IMR-90 (cell line): Measurements from ENCODE around the gene CFL2. TPM values are rescaled to one million over a fixed set of nuclear protein-coding genes. Genes with fewer than 3 reads are reported as not detected.

Source experiments
- ATAC-seq: fragments of 200-7000 bp; cut with Tn5 transposase; 2 replicates; pipeline ENCODE4 v1.9.1; 2020; ENCODE audit warnings: low read depth, mild to moderate bottlenecking, moderate library complexity
- BruUV-seq: library from RNA; stranded (reverse); fragments of 400-500 nt; replicated peaks from 2 replicates; lab custom pipeline; 2021; lab: Mats Ljungman, UMichigan
- CTCF ChIA-PET: fragments of 300-600 bp; formaldehyde crosslinking; extraction: SDS; loops from one replicate; lab custom pipeline; 2021; ENCODE audit warnings: antibody characterized with exemption; lab: Yijun Ruan, JAX
- POLR2A ChIA-PET: fragments of 300-600 bp; sonication (Branson Sonifier 250); formaldehyde crosslinking; loops from one replicate; lab custom pipeline; 2022; ENCODE audit warnings: antibody characterized with exemption; ENCODE audit not compliant: unreplicated experiment; lab: Charles Lee
- DNase-seq: peaks from one replicate; pipeline ENCODE4 v3.0.0; 2013
- H2AFZ ChIP-seq: replicated peaks from 2 replicates; pipeline ENCODE3; 2013; ENCODE audit warnings: low read length, mild to moderate bottlenecking; ENCODE audit not compliant: poor library complexity
- H2AK5ac ChIP-seq: 2 replicates; pipeline ENCODE4 v1.6.1; 2013; ENCODE audit warnings: low read depth, low read length, inconsistent platforms
- H2AK9ac ChIP-seq: replicated peaks from 2 replicates; pipeline ENCODE3; 2013; ENCODE audit warnings: mild to moderate bottlenecking, low read depth, low read length, moderate library complexity; ENCODE audit not compliant: poor library complexity
- H2BK120ac ChIP-seq: 2 replicates; pipeline ENCODE4 v1.6.1; 2013; ENCODE audit warnings: low read depth, low read length, inconsistent platforms
- H2BK15ac ChIP-seq: 3 replicates; pipeline ENCODE4 v1.6.1; 2013; ENCODE audit warnings: low read depth, low read length, inconsistent platforms
- H2BK20ac ChIP-seq: 2 replicates; pipeline ENCODE4 v1.6.1; 2013; ENCODE audit warnings: low read depth, mild to moderate bottlenecking, inconsistent platforms, low read length, moderate library complexity
- H2BK5ac ChIP-seq: 2 replicates; pipeline ENCODE4 v1.6.1; 2013; ENCODE audit warnings: mild to moderate bottlenecking, low read depth, low read length, inconsistent platforms; ENCODE audit not compliant: poor library complexity, severe bottlenecking
- H3K14ac ChIP-seq: replicated peaks from 2 replicates; pipeline ENCODE4 v1.6.1; 2013; ENCODE audit warnings: low read depth, low read length, inconsistent platforms
- H3K18ac ChIP-seq: 2 replicates; pipeline ENCODE4 v1.6.1; 2013; ENCODE audit warnings: low read depth, low read length, control low read depth
- H3K23ac ChIP-seq: 2 replicates; pipeline ENCODE4 v1.6.1; 2013; ENCODE audit warnings: low read depth, low read length, inconsistent platforms
- H3K27ac ChIP-seq: 2 replicates; pipeline ENCODE4 v1.5.1; 2013; ENCODE audit warnings: mild to moderate bottlenecking, control low read depth, low read length; ENCODE audit not compliant: insufficient read depth
- H3K27me3 ChIP-seq: 2 replicates; pipeline ENCODE4 v1.6.1; 2013; ENCODE audit warnings: low read length; ENCODE audit not compliant: control insufficient read depth, insufficient read depth
- H3K36me3 ChIP-seq: 2 replicates; pipeline ENCODE4 v1.6.1; 2013; ENCODE audit warnings: low read length, mixed read lengths; ENCODE audit not compliant: control insufficient read depth, insufficient read depth
- H3K4ac ChIP-seq: 2 replicates; pipeline ENCODE4 v1.6.1; 2013; ENCODE audit warnings: low read depth, low read length, inconsistent platforms
- H3K4me1 ChIP-seq: 2 replicates; pipeline ENCODE4 v1.6.1; 2013; ENCODE audit warnings: low read length, mixed read lengths; ENCODE audit not compliant: control insufficient read depth, insufficient read depth
- H3K4me2 ChIP-seq: 2 replicates; pipeline ENCODE4 v1.6.1; 2013; ENCODE audit warnings: low read depth, mild to moderate bottlenecking, control low read depth, low read length, moderate library complexity
- H3K4me3 ChIP-seq: 2 replicates; pipeline ENCODE4 v1.5.1; 2013; ENCODE audit warnings: low read depth, mild to moderate bottlenecking, control low read depth, low read length, moderate library complexity; ENCODE audit not compliant: insufficient read depth
- H3K56ac ChIP-seq: 2 replicates; pipeline ENCODE4 v1.6.1; 2013; ENCODE audit warnings: low read length, inconsistent platforms; ENCODE audit not compliant: insufficient read depth; ENCODE audit errors: extremely low read depth
- H3K79me1 ChIP-seq, 2 experiments: 2 replicates each; pipeline ENCODE4 v1.6.1; 2013; ENCODE audit warnings: low read length in 2 of 2, inconsistent platforms in 1 of 2, low read depth in 1 of 2
- H3K9ac ChIP-seq: 2 replicates; pipeline ENCODE4 v1.6.1; 2013; ENCODE audit warnings: low read depth, low read length, control low read depth
- H3K9me1 ChIP-seq: 2 replicates; pipeline ENCODE4 v1.6.1; 2013; ENCODE audit warnings: low read length, inconsistent platforms; ENCODE audit not compliant: insufficient read depth
- H3K9me3 ChIP-seq: 2 replicates; pipeline ENCODE4 v1.6.1; 2013; ENCODE audit warnings: low read length; ENCODE audit not compliant: control insufficient read depth, insufficient read depth
- H4K20me1 ChIP-seq: 2 replicates; pipeline ENCODE4 v1.6.1; 2013; ENCODE audit warnings: low read length, inconsistent platforms; ENCODE audit not compliant: insufficient read depth
- H4K5ac ChIP-seq: 2 replicates; pipeline ENCODE4 v1.6.1; 2013; ENCODE audit warnings: mild to moderate bottlenecking, low read depth, low read length, control low read depth
- H4K8ac ChIP-seq, 2 experiments: 2 replicates each; pipeline ENCODE4 v1.6.1; 2013; ENCODE audit warnings: low read depth in 2 of 2, low read length in 2 of 2, control low read depth in 1 of 2, inconsistent platforms in 1 of 2
- H4K91ac ChIP-seq: 2 replicates; pipeline ENCODE4 v1.6.1; 2013; ENCODE audit warnings: low read depth, low read length, inconsistent platforms; ENCODE audit not compliant: insufficient read depth
- NFE2L2 ChIP-seq: fragments of 150-350 bp; IDR thresholded peaks from 2 replicates; pipeline ENCODE4 v1.6.1; 2016; ENCODE audit warnings: low read depth, mild to moderate bottlenecking, low read length
- RCOR1 ChIP-seq: IDR thresholded peaks from 2 replicates; pipeline ENCODE4 v1.6.1; 2012; ENCODE audit warnings: mild to moderate bottlenecking, low read length, improper control_type of control experiment; ENCODE audit not compliant: insufficient replicate concordance
- RFX5 ChIP-seq: IDR thresholded peaks from 2 replicates; pipeline ENCODE4 v1.8.0; 2012; ENCODE audit warnings: low read depth, mild to moderate bottlenecking, low read length, moderate library complexity
- WGBS, 2 experiments: methylation state at CpG; one replicate each; pipeline versions ENCODE4 v1.1.5 to v1.1.7; 2013; ENCODE audit warnings: missing lambda C conversion rate in 2 of 2; ENCODE audit not compliant: insufficient read length in 1 of 2; ENCODE audit errors: extremely low coverage in 2 of 2; 5-methylcytosine and 5-hydroxymethylcytosine counted together
- dilution Hi-C: fragments of 300-500 bp; cut with HindIII; formaldehyde crosslinking; loops from one replicate; pipeline ENCODE4 v1.14.3; 2018; ENCODE audit warnings: low sequenced_read_pairs; ENCODE audit not compliant: unreplicated experiment
- in situ Hi-C: fragments of 300-500 bp; cut with MboI; formaldehyde crosslinking; loops from 3 replicates; pipeline ENCODE4 v1.14.3; 2019; ENCODE audit warnings: low sequenced_read_pairs, inconsistent platforms, mixed read lengths
- intact Hi-C: fragments of 100-400 bp; cut with micrococcal nuclease; formaldehyde crosslinking; loops from 2 replicates; pipeline ENCODE4 v1.10.0; 2022
- polyA plus RNA-seq, 3 experiments: library from polyadenylated mRNA; depleted of rRNA; stranded (reverse); fragments of >200 nt; gene quantifications; 2 replicates each; pipeline ENCODE4 v1.2.3, GENCODE V29; 2012; ENCODE audit warnings: low replicate concordance in 1 of 3
- total RNA-seq: library from RNA; depleted of rRNA; stranded (reverse); fragments of >200 nt; gene quantifications from 2 replicates; pipeline ENCODE4 v1.2.3, GENCODE V29; 2012
- TF ChIP-seq, protein P1 (sequence below): conservative IDR thresholded peaks from 2 replicates; pipeline ENCODE4 v1.5.1; 2012; ENCODE audit warnings: mild to moderate bottlenecking, low read depth, low read length, improper control_type of control experiment
- TF ChIP-seq, protein P2 (sequence below): fragments of 150-350 bp; IDR thresholded peaks from 2 replicates; pipeline ENCODE4 v1.6.1; 2016; ENCODE audit warnings: low read depth, mild to moderate bottlenecking, low read length, moderate library complexity, borderline replicate concordance

The CFL2 gene
- total and polyA plus RNA-seq, 2 of the 4 experiments (the other 2 are of a cell fraction): 106 to 151 TPM

DNA sequence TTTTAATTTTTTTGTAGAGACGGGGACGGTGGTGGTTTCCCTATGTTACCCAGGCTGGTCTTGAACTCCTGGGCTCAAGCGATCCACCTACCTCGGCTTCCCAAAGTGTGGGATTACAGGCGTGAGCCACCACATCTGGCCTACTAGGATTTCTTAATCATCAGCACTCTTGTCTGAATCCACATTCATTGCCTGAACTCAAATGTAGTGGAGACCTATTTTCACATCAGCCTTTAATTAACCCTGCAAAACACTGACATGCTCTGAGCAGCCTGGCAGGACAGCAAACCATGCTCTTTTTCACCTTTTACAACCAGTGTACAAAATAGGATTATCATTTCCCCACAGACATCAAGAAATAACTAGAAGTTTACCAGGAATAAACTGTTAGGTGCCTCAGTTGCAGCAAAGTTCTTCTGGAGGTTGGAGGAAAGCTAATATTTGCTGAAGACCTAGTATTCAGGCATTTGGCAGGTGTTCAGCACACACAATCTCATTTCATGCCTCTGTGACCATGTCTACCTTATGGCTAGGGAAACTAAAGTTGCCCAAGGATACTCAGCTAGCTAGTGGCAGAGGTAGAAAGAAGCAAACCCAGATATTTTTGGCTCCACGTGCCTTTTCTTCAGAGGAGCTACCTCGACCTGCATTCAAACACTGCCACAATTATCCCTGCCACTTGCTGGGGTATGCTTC is 37.7 kb downstream of the CFL2 start:
- no peak overlapping the region for H2AK9ac ChIP-seq

More for the DNA sequence above, 37.7 kb downstream of the CFL2 start:
- dilution Hi-C loops (no loop called here), in situ Hi-C loops (no loop called here), intact Hi-C loops (no loop called here)
- no peak overlapping the region for H3K4ac ChIP-seq
- H2BK15ac ChIP-seq: no peak overlapping the region
- DNase-seq: no peak
- peaks cover 2% of the 10 kb centered on the region; the same call in 1 of the 2 replicates for H3K4me1 ChIP-seq
- 0 out of 2 replicates have a peak overlapping the region, but pooled peaks have one; percentile 55 for H3K14ac ChIP-seq
- H4K91ac ChIP-seq: no peak overlapping the region
- H3K79me1 ChIP-seq: no peaks in the 10 kb centered on the region
- no peaks in the 10 kb centered on the region for H4K20me1 ChIP-seq
- no TSS peak for BruUV-seq
- H3K4me3 ChIP-seq: no peak overlapping the region
- no peak overlapping the region for H3K23ac ChIP-seq
- peak overlapping the region in 1 of 2 experiments; percentile 22; a peak in 1 of 4 replicates for H4K8ac ChIP-seq
- no peak overlapping the region for H2BK20ac ChIP-seq
- no peak overlapping the region for H3K9ac ChIP-seq
- ChIA-PET CTCF (no interaction called here), POLR2A (no interaction called here)
- H2BK120ac ChIP-seq: no peak overlapping the region
- ATAC-seq: no peak
- no peak overlapping the region for H3K27ac ChIP-seq
- no peak overlapping the region for H3K18ac ChIP-seq
- peaks cover 3% of the 10 kb centered on the region for H3K9me1 ChIP-seq
- no peak overlapping the region for H3K56ac ChIP-seq
- no peaks in the 10 kb centered on the region for H3K36me3 ChIP-seq
- WGBS, 2 experiments: 93% methylated on average over 5 of the region's 7 CpGs; no CpG with 5 or more reads in 1 of the 2 experiments
- H2AFZ ChIP-seq: no peak overlapping the region
- no peaks in the 10 kb centered on the region for H3K9me3 ChIP-seq
- H2AK5ac ChIP-seq: no peak overlapping the region; the same call in 1 of the 2 replicates
- TF ChIP-seq, protein P1, sequence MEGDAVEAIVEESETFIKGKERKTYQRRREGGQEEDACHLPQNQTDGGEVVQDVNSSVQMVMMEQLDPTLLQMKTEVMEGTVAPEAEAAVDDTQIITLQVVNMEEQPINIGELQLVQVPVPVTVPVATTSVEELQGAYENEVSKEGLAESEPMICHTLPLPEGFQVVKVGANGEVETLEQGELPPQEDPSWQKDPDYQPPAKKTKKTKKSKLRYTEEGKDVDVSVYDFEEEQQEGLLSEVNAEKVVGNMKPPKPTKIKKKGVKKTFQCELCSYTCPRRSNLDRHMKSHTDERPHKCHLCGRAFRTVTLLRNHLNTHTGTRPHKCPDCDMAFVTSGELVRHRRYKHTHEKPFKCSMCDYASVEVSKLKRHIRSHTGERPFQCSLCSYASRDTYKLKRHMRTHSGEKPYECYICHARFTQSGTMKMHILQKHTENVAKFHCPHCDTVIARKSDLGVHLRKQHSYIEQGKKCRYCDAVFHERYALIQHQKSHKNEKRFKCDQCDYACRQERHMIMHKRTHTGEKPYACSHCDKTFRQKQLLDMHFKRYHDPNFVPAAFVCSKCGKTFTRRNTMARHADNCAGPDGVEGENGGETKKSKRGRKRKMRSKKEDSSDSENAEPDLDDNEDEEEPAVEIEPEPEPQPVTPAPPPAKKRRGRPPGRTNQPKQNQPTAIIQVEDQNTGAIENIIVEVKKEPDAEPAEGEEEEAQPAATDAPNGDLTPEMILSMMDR: no peak
- TF ChIP-seq, protein P2, sequence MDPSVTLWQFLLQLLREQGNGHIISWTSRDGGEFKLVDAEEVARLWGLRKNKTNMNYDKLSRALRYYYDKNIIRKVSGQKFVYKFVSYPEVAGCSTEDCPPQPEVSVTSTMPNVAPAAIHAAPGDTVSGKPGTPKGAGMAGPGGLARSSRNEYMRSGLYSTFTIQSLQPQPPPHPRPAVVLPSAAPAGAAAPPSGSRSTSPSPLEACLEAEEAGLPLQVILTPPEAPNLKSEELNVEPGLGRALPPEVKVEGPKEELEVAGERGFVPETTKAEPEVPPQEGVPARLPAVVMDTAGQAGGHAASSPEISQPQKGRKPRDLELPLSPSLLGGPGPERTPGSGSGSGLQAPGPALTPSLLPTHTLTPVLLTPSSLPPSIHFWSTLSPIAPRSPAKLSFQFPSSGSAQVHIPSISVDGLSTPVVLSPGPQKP: no peak
- TF ChIP-seq RFX5 (no peak), NFE2L2 (no peak), RCOR1 (no peak)
- no peak overlapping the region for H3K4me2 ChIP-seq
- H4K5ac ChIP-seq: no peak overlapping the region
- H3K27me3 ChIP-seq: no peaks in the 10 kb centered on the region
- no peak overlapping the region for H2BK5ac ChIP-seq
